Brain microvascular endothelial cell (primary cell): ENCODE data around the gene CHST12.

Experiments
- DNase-seq: peaks from one replicate; pipeline ENCODE4 v3.0.0-alpha.2; 2020
- H3K27ac ChIP-seq: fragments of 250-450 bp; sonication (Bioruptor Pico); 2 replicates; pipeline ENCODE4 v1.5.1; 2020; ENCODE audit warnings: mild to moderate bottlenecking, moderate library complexity
- H3K27me3 ChIP-seq: fragments of 250-450 bp; sonication (Bioruptor Pico); replicated peaks from 2 replicates; pipeline ENCODE4 v1.5.1; 2020; ENCODE audit warnings: mild to moderate bottlenecking
- H3K36me3 ChIP-seq: fragments of 250-450 bp; sonication (Bioruptor Pico); replicated peaks from 2 replicates; pipeline ENCODE4 v1.5.1; 2020; ENCODE audit warnings: mild to moderate bottlenecking
- H3K4me3 ChIP-seq: 2 replicates; pipeline ENCODE4 v1.5.1; 2011; ENCODE audit warnings: low read depth, mild to moderate bottlenecking, control low read depth, low read length, moderate library complexity
- CTCF ChIP-seq: IDR thresholded peaks from 2 replicates; pipeline ENCODE4 v1.5.1; 2011; ENCODE audit warnings: low read depth, mild to moderate bottlenecking, moderate library complexity, low read length, control low read depth, inconsistent platforms; ENCODE audit errors: missing control alignments
- in situ Hi-C: cut with HindIII; loops from 2 replicates; pipeline ENCODE4 v1.10.0; 2017; ENCODE audit warnings: low sequenced_read_pairs, low pct_ligation_motif_present

CHST12 gene

GRCh38 chr7:2435146-2435545 is 31.7 kb downstream of the CHST12 start:
- Histone ChIP-seq H3K36me3 (peaks cover 13% of the 10 kb centered on the region), H3K27ac (no peak overlapping the region), H3K27me3 (no peaks in the 10 kb centered on the region), H3K4me3 (no peak overlapping the region)
- TF ChIP-seq CTCF: no peak
- DNase-seq: no peak
- in situ Hi-C loops: no loop called here

GRCh38 chr7:2436341-2437104 is 33.1 kb downstream of the CHST12 start:
- no peaks in the 10 kb centered on the region for H3K27me3 ChIP-seq
- TF ChIP-seq CTCF: no peak
- H3K27ac ChIP-seq: no peak overlapping the region
- in situ Hi-C loops: no loop called here
- H3K36me3 ChIP-seq: peaks cover 13% of the 10 kb centered on the region
- no peak for DNase-seq
- H3K4me3 ChIP-seq: no peak overlapping the region

- Histone ChIP-seq H3K36me3 (peaks cover 13% of the 10 kb centered on the region), H3K27me3 (no peaks in the 10 kb centered on the region), H3K4me3 (no peak overlapping the region), H3K27ac (no peak overlapping the region)
- DNase-seq: no peak
- in situ Hi-C loops: no loop called here
- no peak for TF ChIP-seq CTCF
Measured at GRCh38 chr7:2437136-2437535, 33.7 kb downstream of the CHST12 start.

- in situ Hi-C loops: no loop called here
- no peak overlapping the region for H3K27ac ChIP-seq
- TF ChIP-seq CTCF: no peak
- H3K4me3 ChIP-seq: no peak overlapping the region
- H3K36me3 ChIP-seq: peaks cover 12% of the 10 kb centered on the region
- H3K27me3 ChIP-seq: no peaks in the 10 kb centered on the region
- no peak for DNase-seq
Measured at GRCh38 chr7:2437537-2438148, 34.2 kb downstream of the CHST12 start.

- Histone ChIP-seq H3K27ac (no peak overlapping the region), H3K36me3 (peaks cover 6% of the 10 kb centered on the region), H3K27me3 (no peaks in the 10 kb centered on the region), H3K4me3 (no peak overlapping the region)
- no peak for TF ChIP-seq CTCF
- DNase-seq: no peak
- in situ Hi-C loops: no loop called here
Measured at GRCh38 chr7:2438186-2438585, 34.8 kb downstream of the CHST12 start.
